ENCODE data around the gene SPRED1. TPM values are rescaled to one million over a fixed set of nuclear protein-coding genes. Genes with fewer than 3 reads are reported as not detected.
A peak's percentile ranks its signal among the peaks of the same experiment; 100 is the strongest.

Gene SPRED1
- polyA plus RNA-seq, 4 donors = 0.89 to 30.1 (median 3.5) TPM

- Histone ChIP-seq H3K4me1 (ENCODE audit: control insufficient read depth in 3 of 3, insufficient read depth in 2 of 3, low read depth in 1 of 3, low read length in 2 of 3) (no peaks in the 10 kb centered on the region), H3K4me3 (ENCODE audit: low read depth in 1 of 3, low read length in 3 of 3) (no peak overlapping the region), H3K36me3 (ENCODE audit: control insufficient read depth in 3 of 3, insufficient read depth in 2 of 3, low read depth in 1 of 3, low read length in 3 of 3) (no peaks in the 10 kb centered on the region), H3K27ac (ENCODE audit: low read depth in 1 of 3, low read length in 2 of 3) (peak overlapping the region; percentile 12 to 61 (median 55)), H3K9me3 (ENCODE audit: control insufficient read depth in 2 of 2, insufficient read depth in 1 of 2, low read depth in 1 of 2, low read length in 1 of 2) (no peaks in the 10 kb centered on the region), H3K27me3 (ENCODE audit: control insufficient read depth in 3 of 3, insufficient read depth in 3 of 3, low read length in 3 of 3) (peaks cover 0 to 4% (median 0%) of the 10 kb centered on the region in 3 donors)
- WGBS, 3 donors = 28 to 47% (median 31%) methylated on average over 10 of the region's 10 CpGs
- DNase-seq (peak in 1 of 2 donors; percentile 11), FAIRE-seq (no peak)
These were observed 125.5 kb downstream of the SPRED1 start for GRCh38 chr15:38378161-38378560.

GRCh38 chr15:38389924-38390542 is 137.4 kb downstream of the SPRED1 start:
- no peak overlapping the region for H3K27ac ChIP-seq (ENCODE audit: low read depth in 1 of 3, low read length in 2 of 3)
- FAIRE-seq = no peak
- no peaks in the 10 kb centered on the region for H3K4me1 ChIP-seq (ENCODE audit: control insufficient read depth in 3 of 3, insufficient read depth in 2 of 3, low read depth in 1 of 3, low read length in 2 of 3)
- WGBS, 3 donors = 63 to 72% (median 67%) methylated on average over 3 of the region's 3 CpGs
- H3K9me3 ChIP-seq (ENCODE audit: control insufficient read depth in 2 of 2, insufficient read depth in 1 of 2, low read depth in 1 of 2, low read length in 1 of 2) = no peaks in the 10 kb centered on the region
- no peaks in the 10 kb centered on the region for H3K36me3 ChIP-seq (ENCODE audit: control insufficient read depth in 3 of 3, insufficient read depth in 2 of 3, low read depth in 1 of 3, low read length in 3 of 3)
- no peak overlapping the region for H3K4me3 ChIP-seq (ENCODE audit: low read depth in 1 of 3, low read length in 3 of 3)
- H3K27me3 ChIP-seq (ENCODE audit: control insufficient read depth in 3 of 3, insufficient read depth in 3 of 3, low read length in 3 of 3) = no peaks in the 10 kb centered on the region
- DNase-seq = peak; percentile 62 to 66

DNA sequence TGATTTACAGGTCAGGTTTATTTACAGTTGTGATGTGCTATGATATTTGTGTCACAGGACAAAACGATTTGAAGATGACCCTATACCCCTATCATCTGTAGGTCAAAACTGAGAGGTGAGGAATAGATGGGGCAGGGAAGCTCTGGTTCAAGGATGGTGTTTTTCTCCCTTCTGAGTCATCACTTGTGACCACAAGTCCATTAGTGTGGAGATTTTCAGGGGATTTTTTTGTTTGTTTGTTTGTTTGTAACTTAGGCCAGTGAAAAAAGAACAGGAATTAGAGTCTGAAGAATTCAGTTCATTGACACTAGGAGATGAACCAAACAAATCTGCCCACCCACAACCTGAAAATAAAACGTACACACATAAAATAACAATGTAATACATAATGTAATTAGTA is 138.6 kb downstream of the SPRED1 start:
- H3K27ac ChIP-seq (ENCODE audit: low read depth in 1 of 3, low read length in 2 of 3) = no peak overlapping the region
- H3K4me3 ChIP-seq (ENCODE audit: low read depth in 1 of 3, low read length in 3 of 3) = no peak overlapping the region
- no peak for FAIRE-seq
- H3K4me1 ChIP-seq (ENCODE audit: control insufficient read depth in 3 of 3, insufficient read depth in 2 of 3, low read depth in 1 of 3, low read length in 2 of 3) = no peaks in the 10 kb centered on the region
- no peaks in the 10 kb centered on the region for H3K36me3 ChIP-seq (ENCODE audit: control insufficient read depth in 3 of 3, insufficient read depth in 2 of 3, low read depth in 1 of 3, low read length in 3 of 3)
- 38 to 59% (median 51%) methylated on average over 2 of the region's 2 CpGs for WGBS, 3 donors
- no peaks in the 10 kb centered on the region for H3K27me3 ChIP-seq (ENCODE audit: control insufficient read depth in 3 of 3, insufficient read depth in 3 of 3, low read length in 3 of 3)
- DNase-seq = no peak
- H3K9me3 ChIP-seq (ENCODE audit: control insufficient read depth in 2 of 2, insufficient read depth in 1 of 2, low read depth in 1 of 2, low read length in 1 of 2) = no peaks in the 10 kb centered on the region

DNA sequence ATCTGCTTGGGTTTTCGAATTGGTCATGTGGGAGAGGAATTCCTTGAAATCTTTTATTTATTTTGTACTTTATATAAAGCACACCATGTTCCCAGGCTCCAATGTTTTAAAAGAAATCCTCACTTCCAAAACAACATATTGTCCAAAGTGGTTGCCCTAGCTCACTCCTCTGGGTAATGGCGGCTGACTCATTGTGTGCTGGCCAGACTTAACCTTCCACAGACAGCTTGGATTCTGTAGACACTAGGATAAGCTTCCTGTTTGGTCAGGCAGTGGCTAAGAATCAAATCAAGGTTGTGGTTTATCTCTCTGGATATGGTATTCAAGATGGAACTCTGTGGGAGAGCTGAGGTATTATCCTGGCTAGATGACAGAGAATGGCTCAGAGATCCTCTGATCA is 145.5 kb downstream of the SPRED1 start:
- DNase-seq (no peak), FAIRE-seq (no peak)
- H3K4me3 ChIP-seq (ENCODE audit: low read depth in 1 of 3, low read length in 3 of 3) = no peak overlapping the region
- H3K9me3 ChIP-seq (ENCODE audit: control insufficient read depth in 2 of 2, insufficient read depth in 1 of 2, low read depth in 1 of 2, low read length in 1 of 2) = no peaks in the 10 kb centered on the region
- H3K27me3 ChIP-seq (ENCODE audit: control insufficient read depth in 3 of 3, insufficient read depth in 3 of 3, low read length in 3 of 3) = peaks cover 0 to 6% (median 0%) of the 10 kb centered on the region in 3 donors
- H3K4me1 ChIP-seq (ENCODE audit: control insufficient read depth in 3 of 3, insufficient read depth in 2 of 3, low read depth in 1 of 3, low read length in 2 of 3) = no peaks in the 10 kb centered on the region
- no peak overlapping the region for H3K27ac ChIP-seq (ENCODE audit: low read depth in 1 of 3, low read length in 2 of 3)
- H3K36me3 ChIP-seq (ENCODE audit: control insufficient read depth in 3 of 3, insufficient read depth in 2 of 3, low read depth in 1 of 3, low read length in 3 of 3) = no peaks in the 10 kb centered on the region
- WGBS, 3 donors = 71 to 76% (median 76%) methylated on average over 2 of the region's 2 CpGs

- FAIRE-seq = no peak
- H3K9me3 ChIP-seq (ENCODE audit: control insufficient read depth in 2 of 2, insufficient read depth in 1 of 2, low read depth in 1 of 2, low read length in 1 of 2) = no peaks in the 10 kb centered on the region
- peaks cover 0 to 6% (median 0%) of the 10 kb centered on the region in 3 donors for H3K27me3 ChIP-seq (ENCODE audit: control insufficient read depth in 3 of 3, insufficient read depth in 3 of 3, low read length in 3 of 3)
- no peak overlapping the region for H3K4me3 ChIP-seq (ENCODE audit: low read depth in 1 of 3, low read length in 3 of 3)
- no peak for DNase-seq
- WGBS, 3 donors = 75 to 80% (median 76%) methylated on average over 6 of the region's 6 CpGs
- H3K27ac ChIP-seq (ENCODE audit: low read depth in 1 of 3, low read length in 2 of 3) = no peak overlapping the region
- H3K36me3 ChIP-seq (ENCODE audit: control insufficient read depth in 3 of 3, insufficient read depth in 2 of 3, low read depth in 1 of 3, low read length in 3 of 3) = no peaks in the 10 kb centered on the region
- no peaks in the 10 kb centered on the region for H3K4me1 ChIP-seq (ENCODE audit: control insufficient read depth in 3 of 3, insufficient read depth in 2 of 3, low read depth in 1 of 3, low read length in 2 of 3)
These were observed 148.5 kb downstream of the SPRED1 start for GRCh38 chr15:38401106-38401505.

DNA sequence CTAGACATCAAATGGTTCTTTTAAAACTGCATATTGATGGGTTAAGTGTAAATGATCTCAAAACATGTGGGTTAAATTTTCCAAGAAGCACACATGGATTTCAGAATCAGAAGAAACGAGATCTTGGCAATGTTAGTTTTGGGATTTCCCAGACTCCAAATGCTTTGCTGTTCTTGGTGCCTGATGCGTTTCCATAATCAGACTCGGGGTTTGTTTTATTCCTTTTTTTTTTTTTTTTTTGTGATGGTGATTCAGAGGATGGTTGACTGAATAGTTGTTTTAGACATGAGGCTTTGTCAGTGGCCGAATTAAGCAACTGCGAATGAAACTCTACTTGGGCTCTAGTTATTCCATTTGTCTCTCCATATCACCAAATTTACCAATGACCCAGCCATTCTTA is 149.1 kb downstream of the SPRED1 start:
- DNase-seq = no peak
- Histone ChIP-seq H3K27me3 (ENCODE audit: control insufficient read depth in 3 of 3, insufficient read depth in 3 of 3, low read length in 3 of 3) (peaks cover 0 to 6% (median 0%) of the 10 kb centered on the region in 3 donors), H3K36me3 (ENCODE audit: control insufficient read depth in 3 of 3, insufficient read depth in 2 of 3, low read depth in 1 of 3, low read length in 3 of 3) (no peaks in the 10 kb centered on the region), H3K4me3 (ENCODE audit: low read depth in 1 of 3, low read length in 3 of 3) (no peak overlapping the region), H3K9me3 (ENCODE audit: control insufficient read depth in 2 of 2, insufficient read depth in 1 of 2, low read depth in 1 of 2, low read length in 1 of 2) (no peaks in the 10 kb centered on the region), H3K4me1 (ENCODE audit: control insufficient read depth in 3 of 3, insufficient read depth in 2 of 3, low read depth in 1 of 3, low read length in 2 of 3) (no peaks in the 10 kb centered on the region), H3K27ac (ENCODE audit: low read depth in 1 of 3, low read length in 2 of 3) (no peak overlapping the region)
- no peak for FAIRE-seq
- WGBS, 3 donors = 82 to 87% (median 86%) methylated on average over 5 of the region's 5 CpGs

- Histone ChIP-seq H3K27me3 (ENCODE audit: control insufficient read depth in 3 of 3, insufficient read depth in 3 of 3, low read length in 3 of 3) (no peaks in the 10 kb centered on the region), H3K27ac (ENCODE audit: low read depth in 1 of 3, low read length in 2 of 3) (no peak overlapping the region), H3K36me3 (ENCODE audit: control insufficient read depth in 3 of 3, insufficient read depth in 2 of 3, low read depth in 1 of 3, low read length in 3 of 3) (no peaks in the 10 kb centered on the region), H3K4me1 (ENCODE audit: control insufficient read depth in 3 of 3, insufficient read depth in 2 of 3, low read depth in 1 of 3, low read length in 2 of 3) (no peaks in the 10 kb centered on the region), H3K9me3 (ENCODE audit: control insufficient read depth in 2 of 2, insufficient read depth in 1 of 2, low read depth in 1 of 2, low read length in 1 of 2) (no peaks in the 10 kb centered on the region), H3K4me3 (ENCODE audit: low read depth in 1 of 3, low read length in 3 of 3) (no peak overlapping the region)
- DNase-seq (no peak), FAIRE-seq (no peak)
- whole genome bisulfite sequencing, 3 donors = 65 to 76% (median 69%) methylated on average over 7 of the region's 7 CpGs
These were observed 153.8 kb downstream of the SPRED1 start for GRCh38 chr15:38406436-38406835.

Data from small intestine (tissue), 7 donors.